ENCODE measurements around the gene MUSTN1.

DNA sequence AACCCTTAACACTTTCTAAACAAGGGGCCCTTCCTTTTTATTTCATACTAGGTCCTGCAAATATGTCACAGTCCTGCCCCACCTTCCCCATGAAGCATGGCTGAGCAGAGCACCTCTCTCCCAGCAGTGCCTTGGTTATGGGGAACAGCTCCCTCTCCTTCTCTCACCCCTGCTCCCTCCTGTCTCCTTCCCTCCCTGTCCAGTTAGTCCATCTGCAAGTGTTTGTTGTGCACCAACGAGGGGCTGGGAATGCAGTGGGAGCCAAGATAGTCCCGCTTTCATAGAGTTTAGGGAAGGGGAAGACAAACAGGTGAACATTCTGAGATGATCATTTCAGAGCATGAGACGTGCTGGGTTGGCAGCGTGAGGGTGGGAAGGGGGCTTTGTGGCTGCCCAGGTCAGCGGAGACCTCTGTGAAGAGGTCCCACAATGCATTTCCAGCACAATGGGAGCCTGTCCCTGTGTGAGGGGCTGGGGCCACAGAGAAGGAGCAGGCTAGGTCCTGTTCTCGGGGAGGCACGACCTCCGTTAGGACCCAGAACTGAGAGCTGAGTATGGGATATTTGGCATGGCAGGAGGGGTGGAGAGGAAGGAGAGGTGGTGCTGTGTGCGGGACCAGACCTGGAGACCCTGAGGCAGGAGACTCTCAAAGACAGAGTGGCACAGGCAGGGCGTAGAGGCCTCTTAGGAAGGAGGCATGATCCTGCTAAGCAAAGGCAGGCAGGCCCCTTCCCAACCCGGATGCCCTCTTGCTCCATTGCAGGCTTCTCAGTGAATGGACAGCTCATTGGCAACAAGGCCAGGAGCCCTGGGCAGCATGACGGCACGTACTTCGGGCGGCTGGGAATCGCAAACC, 45.7 kb downstream of the MUSTN1 start:
- TF ChIP-seq, protein P1, sequence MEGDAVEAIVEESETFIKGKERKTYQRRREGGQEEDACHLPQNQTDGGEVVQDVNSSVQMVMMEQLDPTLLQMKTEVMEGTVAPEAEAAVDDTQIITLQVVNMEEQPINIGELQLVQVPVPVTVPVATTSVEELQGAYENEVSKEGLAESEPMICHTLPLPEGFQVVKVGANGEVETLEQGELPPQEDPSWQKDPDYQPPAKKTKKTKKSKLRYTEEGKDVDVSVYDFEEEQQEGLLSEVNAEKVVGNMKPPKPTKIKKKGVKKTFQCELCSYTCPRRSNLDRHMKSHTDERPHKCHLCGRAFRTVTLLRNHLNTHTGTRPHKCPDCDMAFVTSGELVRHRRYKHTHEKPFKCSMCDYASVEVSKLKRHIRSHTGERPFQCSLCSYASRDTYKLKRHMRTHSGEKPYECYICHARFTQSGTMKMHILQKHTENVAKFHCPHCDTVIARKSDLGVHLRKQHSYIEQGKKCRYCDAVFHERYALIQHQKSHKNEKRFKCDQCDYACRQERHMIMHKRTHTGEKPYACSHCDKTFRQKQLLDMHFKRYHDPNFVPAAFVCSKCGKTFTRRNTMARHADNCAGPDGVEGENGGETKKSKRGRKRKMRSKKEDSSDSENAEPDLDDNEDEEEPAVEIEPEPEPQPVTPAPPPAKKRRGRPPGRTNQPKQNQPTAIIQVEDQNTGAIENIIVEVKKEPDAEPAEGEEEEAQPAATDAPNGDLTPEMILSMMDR (IDR thresholded peaks at IDR 0.05), result no peak
- no peak for TF ChIP-seq ZFX (IDR thresholded peaks at IDR 0.05; ENCODE audit: borderline replicate concordance)
